Hepatocyte (in vitro differentiated cells): ENCODE data around the gene GYG1. TPM values are rescaled to one million over a fixed set of nuclear protein-coding genes. Genes with fewer than 3 reads are reported as not detected.

Experiments
- DNase-seq: peaks from one replicate; pipeline ENCODE4 v3.0.0-alpha.2; 2016; ENCODE audit warnings: low spot score
- H2AFZ ChIP-seq: fragments of 200-600 bp; sonication (generic); 2 replicates; pipeline ENCODE4 v1.6.0; 2016; ENCODE audit warnings: antibody characterized with exemption, mild to moderate bottlenecking
- H3K27ac ChIP-seq: fragments of 200-600 bp; sonication (generic); 2 replicates; pipeline ENCODE4 v1.5.1; 2016; ENCODE audit warnings: mild to moderate bottlenecking
- H3K27me3 ChIP-seq: fragments of 200-600 bp; sonication (generic); 2 replicates; pipeline ENCODE4 v1.6.1; 2016
- H3K36me3 ChIP-seq: fragments of 200-600 bp; sonication (generic); replicated peaks from 2 replicates; pipeline ENCODE4 v1.5.1; 2016; ENCODE audit warnings: low read depth; ENCODE audit not compliant: insufficient read depth
- H3K4me1 ChIP-seq: fragments of 200-600 bp; sonication (generic); 2 replicates; pipeline ENCODE4 v1.5.1; 2016; ENCODE audit warnings: mild to moderate bottlenecking, moderate library complexity; ENCODE audit not compliant: insufficient read depth
- H3K4me2 ChIP-seq: fragments of 200-600 bp; sonication (generic); 2 replicates; pipeline ENCODE4 v1.6.0; 2016
- H3K4me3 ChIP-seq: fragments of 200-600 bp; sonication (generic); 2 replicates; pipeline ENCODE4 v1.5.1; 2016; ENCODE audit warnings: mild to moderate bottlenecking
- H3K79me2 ChIP-seq: fragments of 200-600 bp; sonication (generic); 2 replicates; pipeline ENCODE4 v1.6.0; 2017; ENCODE audit warnings: mild to moderate bottlenecking
- H3K9me2 ChIP-seq: fragments of 200-600 bp; sonication (generic); replicated peaks from 2 replicates; pipeline ENCODE4 v1.6.0; 2017; ENCODE audit warnings: mild to moderate bottlenecking; ENCODE audit not compliant: insufficient read depth
- H3K9me3 ChIP-seq: fragments of 200-600 bp; sonication (generic); 2 replicates; pipeline ENCODE4 v1.5.1; 2016; ENCODE audit warnings: low read depth, mild to moderate bottlenecking
- H4K20me1 ChIP-seq: fragments of 200-600 bp; sonication (generic); 2 replicates; pipeline ENCODE4 v1.6.0; 2016; ENCODE audit warnings: mild to moderate bottlenecking; ENCODE audit not compliant: insufficient read depth, poor library complexity, severe bottlenecking
- EZH2 ChIP-seq: fragments of 200-600 bp; sonication (generic); IDR thresholded peaks from 2 replicates; pipeline ENCODE4 v1.6.1; 2016; ENCODE audit warnings: antibody characterized with exemption, mild to moderate bottlenecking, borderline replicate concordance
- EZH2phosphoT487 ChIP-seq: fragments of 200-600 bp; sonication (generic); IDR thresholded peaks from one replicate; pipeline ENCODE4 v1.6.1; 2018; ENCODE audit warnings: antibody characterized with exemption, mild to moderate bottlenecking, low read depth, moderate library complexity; ENCODE audit not compliant: unreplicated experiment, severe bottlenecking
- WGBS: methylation state at CpG from one replicate; pipeline ENCODE4 v1.1.6; 2016; ENCODE audit warnings: low lambda C conversion rate; ENCODE audit errors: missing lambda C conversion rate; 5-methylcytosine and 5-hydroxymethylcytosine counted together
- polyA plus RNA-seq: library from polyadenylated mRNA; unstranded; fragments of >200 nt; fragmentation: Nextera tagmentation; extraction: Ambion mirVana; gene quantifications from 2 replicates; pipeline ENCODE4 v1.2.1, GENCODE V29; 2016
- total RNA-seq: library from RNA; depleted of rRNA; stranded (reverse); fragments of >200 nt; gene quantifications from 2 replicates; pipeline ENCODE4 v1.2.3, GENCODE V29; 2014
- TF ChIP-seq, protein P1 (sequence below): fragments of 200-600 bp; sonication (generic); IDR thresholded peaks from 2 replicates; pipeline ENCODE4 v1.5.1; 2016; ENCODE audit warnings: antibody characterized with exemption, mild to moderate bottlenecking; ENCODE audit not compliant: poor library complexity

The GYG1 gene
- total and polyA plus RNA-seq, 2 experiments from 2014 or later, result 26.2 to 50.3 TPM

DNA sequence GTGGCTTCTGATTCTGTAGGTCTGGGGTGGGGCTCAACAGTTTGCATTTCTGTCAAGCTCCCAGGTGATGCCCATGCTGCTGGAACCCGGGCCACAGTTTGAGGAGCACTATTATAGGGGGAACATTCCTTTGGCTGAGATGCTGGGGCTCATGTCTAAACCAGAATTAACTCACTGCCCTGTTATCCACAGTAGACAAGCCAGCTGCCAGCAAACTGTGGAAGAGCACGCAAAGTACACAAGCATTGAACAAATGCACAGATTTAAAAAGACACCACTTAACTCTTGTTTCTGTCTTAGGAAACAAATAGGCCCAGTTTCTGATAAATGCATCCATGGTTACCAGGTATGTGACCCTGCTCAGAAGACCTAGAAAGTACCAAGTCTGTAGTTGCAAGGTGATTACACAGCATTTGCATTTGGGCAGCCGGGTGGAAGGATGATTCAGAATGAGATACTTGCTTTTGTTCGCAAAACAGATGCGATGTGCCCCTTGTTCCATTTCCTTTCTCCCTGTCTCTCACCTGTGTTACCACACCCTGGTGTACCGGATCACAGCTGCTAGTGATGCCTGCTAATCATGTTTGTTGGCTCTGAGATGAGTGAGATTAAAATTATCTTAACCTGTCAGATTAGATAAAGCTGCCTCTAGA is 12.4 kb downstream of the GYG1 start:
- TF ChIP-seq, protein P1, sequence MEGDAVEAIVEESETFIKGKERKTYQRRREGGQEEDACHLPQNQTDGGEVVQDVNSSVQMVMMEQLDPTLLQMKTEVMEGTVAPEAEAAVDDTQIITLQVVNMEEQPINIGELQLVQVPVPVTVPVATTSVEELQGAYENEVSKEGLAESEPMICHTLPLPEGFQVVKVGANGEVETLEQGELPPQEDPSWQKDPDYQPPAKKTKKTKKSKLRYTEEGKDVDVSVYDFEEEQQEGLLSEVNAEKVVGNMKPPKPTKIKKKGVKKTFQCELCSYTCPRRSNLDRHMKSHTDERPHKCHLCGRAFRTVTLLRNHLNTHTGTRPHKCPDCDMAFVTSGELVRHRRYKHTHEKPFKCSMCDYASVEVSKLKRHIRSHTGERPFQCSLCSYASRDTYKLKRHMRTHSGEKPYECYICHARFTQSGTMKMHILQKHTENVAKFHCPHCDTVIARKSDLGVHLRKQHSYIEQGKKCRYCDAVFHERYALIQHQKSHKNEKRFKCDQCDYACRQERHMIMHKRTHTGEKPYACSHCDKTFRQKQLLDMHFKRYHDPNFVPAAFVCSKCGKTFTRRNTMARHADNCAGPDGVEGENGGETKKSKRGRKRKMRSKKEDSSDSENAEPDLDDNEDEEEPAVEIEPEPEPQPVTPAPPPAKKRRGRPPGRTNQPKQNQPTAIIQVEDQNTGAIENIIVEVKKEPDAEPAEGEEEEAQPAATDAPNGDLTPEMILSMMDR, result no peak
- TF ChIP-seq EZH2phosphoT487 (no peak), EZH2 (no peak)
- Histone ChIP-seq H2AFZ (no peak overlapping the region), H3K27me3 (no peaks in the 10 kb centered on the region), H3K27ac (no peak overlapping the region), H3K4me2 (no peak overlapping the region), H3K4me3 (no peak overlapping the region), H3K9me2 (no peaks in the 10 kb centered on the region), H3K36me3 (no peaks in the 10 kb centered on the region), H3K9me3 (no peaks in the 10 kb centered on the region), H3K4me1 (no peaks in the 10 kb centered on the region), H3K79me2 (no peaks in the 10 kb centered on the region), H4K20me1 (no peaks in the 10 kb centered on the region)
- no peak for DNase-seq
- 71% methylated on average over 6 of the region's 6 CpGs for WGBS

DNA sequence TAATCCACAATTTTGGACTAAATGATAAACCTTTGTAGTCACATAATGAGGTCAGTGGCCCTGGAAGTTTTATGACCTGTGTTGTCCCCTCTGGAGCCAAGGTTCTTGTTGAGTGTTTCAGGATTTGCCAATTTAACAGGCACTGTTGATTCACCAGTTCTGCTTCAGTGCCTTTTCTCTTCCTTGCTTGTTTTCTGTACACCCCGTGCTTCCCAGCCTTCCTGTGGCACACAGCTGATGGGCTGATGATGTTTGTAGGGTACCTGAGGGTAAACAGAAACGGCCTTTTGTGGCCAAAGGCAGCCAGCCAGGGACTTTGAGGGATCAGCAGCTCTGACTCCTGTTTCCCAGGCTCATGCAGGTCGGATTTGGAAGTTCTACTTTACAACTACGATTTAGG is 13.3 kb downstream of the GYG1 start:
- no peak overlapping the region for H3K4me3 ChIP-seq
- no peaks in the 10 kb centered on the region for H4K20me1 ChIP-seq
- 59% methylated on average over 4 of the region's 4 CpGs for WGBS
- no peaks in the 10 kb centered on the region for H3K4me1 ChIP-seq
- no peak overlapping the region for H3K4me2 ChIP-seq
- H2AFZ ChIP-seq, result no peak overlapping the region
- no peaks in the 10 kb centered on the region for H3K9me3 ChIP-seq
- DNase-seq, result no peak
- H3K27ac ChIP-seq, result no peak overlapping the region
- no peak for TF ChIP-seq EZH2
- TF ChIP-seq, protein P1, result no peak
- TF ChIP-seq EZH2phosphoT487, result no peak
- H3K27me3 ChIP-seq, result no peaks in the 10 kb centered on the region
- no peaks in the 10 kb centered on the region for H3K79me2 ChIP-seq
- H3K9me2 ChIP-seq, result no peaks in the 10 kb centered on the region
- H3K36me3 ChIP-seq, result no peaks in the 10 kb centered on the region

DNA sequence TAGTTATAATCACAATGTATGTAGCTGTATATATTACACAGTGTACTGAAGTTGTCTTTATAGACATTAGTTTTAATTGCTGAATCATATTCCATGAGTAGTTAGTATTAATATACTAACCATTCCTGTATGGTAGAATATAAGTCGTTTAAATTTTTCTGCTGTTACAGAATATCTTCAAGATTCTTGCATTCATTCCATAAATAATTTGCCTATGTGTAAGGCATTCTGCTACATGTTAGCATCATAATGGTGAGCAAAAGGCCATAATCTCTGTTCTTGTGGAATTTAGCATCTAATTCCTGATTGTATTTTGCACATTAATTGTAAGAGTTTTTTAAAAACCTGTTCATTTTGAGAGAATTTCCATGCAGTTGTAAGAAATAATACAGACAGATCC is 14.1 kb downstream of the GYG1 start:
- no peaks in the 10 kb centered on the region for H3K36me3 ChIP-seq
- DNase-seq, result no peak
- no peaks in the 10 kb centered on the region for H3K27me3 ChIP-seq
- TF ChIP-seq, protein P1, result no peak
- TF ChIP-seq EZH2phosphoT487 (no peak), EZH2 (no peak)
- H3K4me2 ChIP-seq, result no peak overlapping the region
- H4K20me1 ChIP-seq, result no peaks in the 10 kb centered on the region
- no peak overlapping the region for H3K27ac ChIP-seq
- H3K4me1 ChIP-seq, result no peaks in the 10 kb centered on the region
- H3K9me3 ChIP-seq, result no peaks in the 10 kb centered on the region
- no peak overlapping the region for H3K4me3 ChIP-seq
- 78% methylated on average over 1 of the region's 1 CpG for WGBS
- H3K9me2 ChIP-seq, result no peaks in the 10 kb centered on the region
- no peaks in the 10 kb centered on the region for H3K79me2 ChIP-seq
- H2AFZ ChIP-seq, result no peak overlapping the region
